ENCODE results near the gene SYT12. TPM values are rescaled to one million over a fixed set of nuclear protein-coding genes. Genes with fewer than 3 reads are reported as not detected.

The SYT12 gene, protein sequence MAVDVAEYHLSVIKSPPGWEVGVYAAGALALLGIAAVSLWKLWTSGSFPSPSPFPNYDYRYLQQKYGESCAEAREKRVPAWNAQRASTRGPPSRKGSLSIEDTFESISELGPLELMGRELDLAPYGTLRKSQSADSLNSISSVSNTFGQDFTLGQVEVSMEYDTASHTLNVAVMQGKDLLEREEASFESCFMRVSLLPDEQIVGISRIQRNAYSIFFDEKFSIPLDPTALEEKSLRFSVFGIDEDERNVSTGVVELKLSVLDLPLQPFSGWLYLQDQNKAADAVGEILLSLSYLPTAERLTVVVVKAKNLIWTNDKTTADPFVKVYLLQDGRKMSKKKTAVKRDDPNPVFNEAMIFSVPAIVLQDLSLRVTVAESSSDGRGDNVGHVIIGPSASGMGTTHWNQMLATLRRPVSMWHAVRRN
- total RNA-seq = 2.1 and 3.6 TPM in 2 replicates

GRCh38 chr11:67022961-67023956, at the start of gene SYT12:
Gene SYT12, plus strand, starts transcription at chr11:67023134. Its CDS starts 7,011 bp downstream, at chr11:67030145.

GRCh38 chr11:66974724-66975404, 48.1 kb upstream of the SYT12 start, which contains the start of gene C11orf86:
Gene C11orf86, plus strand, starts transcription at chr11:66975304. Its CDS starts 59 bp downstream, at chr11:66975363.

DNA sequence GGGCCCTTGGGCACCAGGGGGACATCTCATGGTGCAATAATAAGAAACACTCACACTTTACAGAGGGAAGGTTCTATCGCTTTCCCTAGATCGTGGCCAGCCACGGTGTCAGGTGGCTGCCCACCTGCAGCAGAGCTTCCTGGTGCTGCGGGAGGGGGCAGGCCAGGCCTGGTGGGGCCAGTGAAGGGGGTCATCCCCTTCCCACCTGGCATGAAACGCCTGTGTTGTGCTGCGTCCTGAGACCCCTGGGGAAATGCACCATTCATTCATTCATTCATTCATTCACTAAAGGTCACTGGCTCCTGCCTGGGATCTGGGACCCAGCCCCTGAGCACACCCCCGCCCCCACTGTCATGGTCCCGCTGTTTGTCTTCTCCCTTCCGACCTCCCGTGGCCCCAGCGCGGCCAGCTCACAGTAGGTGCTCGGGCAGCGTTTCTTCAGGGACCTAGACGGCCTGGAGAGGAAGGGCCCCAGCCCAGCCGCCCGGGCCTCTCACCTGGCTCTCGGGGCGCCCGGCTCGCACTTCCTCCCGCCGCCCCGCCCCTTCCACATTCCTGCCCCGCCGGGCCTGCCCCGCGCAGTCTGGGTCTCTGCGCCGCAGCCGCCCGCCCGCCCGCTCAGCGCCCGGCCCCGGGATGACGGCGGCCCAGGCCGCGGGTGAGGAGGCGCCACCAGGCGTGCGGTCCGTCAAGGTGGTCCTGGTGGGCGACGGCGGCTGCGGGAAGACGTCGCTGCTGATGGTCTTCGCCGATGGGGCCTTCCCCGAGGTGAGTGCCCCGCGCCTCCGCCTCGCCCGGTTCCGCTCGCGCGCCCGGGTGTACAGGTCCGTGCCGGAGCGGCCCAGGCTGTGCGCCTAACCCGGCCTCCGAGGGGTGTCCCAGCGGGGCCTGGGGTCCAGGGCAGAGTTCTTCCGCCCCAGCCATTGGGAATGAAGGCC, 33.6 kb downstream of the SYT12 start, which contains the start of gene RHOD:
Gene RHOD, plus strand, starts transcription at position 581 of the 938 bp plus-strand sequence. Its CDS starts 56 bp downstream, at position 637.

Other genes with a start within 250 kb of the SYT12 start
- gene RCE1, start 179.7 kb upstream of the SYT12 start, total RNA-seq = 8.4 and 9.1 TPM in 2 replicates
- 20.3 and 30.7 TPM in 2 replicates for gene LRFN4, start 166.1 kb upstream of the SYT12 start, total RNA-seq
- 43.8 and 45.9 TPM in 2 replicates for gene PC, start 64.8 kb upstream of the SYT12 start, total RNA-seq
- gene C11orf86, start 47.8 kb upstream of the SYT12 start, total RNA-seq = not detected in 2 replicates
- 34.5 and 38.4 TPM in 2 replicates for gene RHOD, start 33.7 kb downstream of the SYT12 start, total RNA-seq
- gene KDM2A, start 96.1 kb downstream of the SYT12 start, total RNA-seq = 79.4 and 84.0 TPM in 2 replicates
- gene GRK2, start 243.3 kb downstream of the SYT12 start, total RNA-seq = 16.9 and 19.1 TPM in 2 replicates